ENCODE results near the gene C3orf62.

GRCh38 chr3:49294343-49294742, 17.3 kb upstream of the C3orf62 start:
- TF ChIP-seq POLR2AphosphoS5 (IDR thresholded peaks at IDR 0.05; ENCODE audit: low read depth, low read length) (no peak), REST (IDR thresholded peaks at IDR 0.05; ENCODE audit: insufficient read depth in 1 of 2, low read depth in 2 of 2, low read length in 2 of 2) (no peak), SIN3A (IDR thresholded peaks at IDR 0.05; ENCODE audit: borderline replicate concordance, insufficient read depth, low read length) (no peak), TAF1 (IDR thresholded peaks at IDR 0.05; ENCODE audit: borderline replicate concordance, insufficient read depth, low read length) (no peak)

Data from PFSK-1 (cell line).